ENCODE measurements around the gene VASN. TPM values are rescaled to one million over a fixed set of nuclear protein-coding genes. Genes with fewer than 3 reads are reported as not detected.

Gene VASN
- total and polyA plus RNA-seq, 9 of the 15 experiments (the other 6 are each of a cell fraction or from before 2014, with no cell fraction given) = 0.01 to 2.5 (median 0.41) TPM; not detected in 1

GRCh38 chr16:4358831-4359561, 12.7 kb upstream of the VASN start (continued):
- TF ChIP-seq, protein P1, sequence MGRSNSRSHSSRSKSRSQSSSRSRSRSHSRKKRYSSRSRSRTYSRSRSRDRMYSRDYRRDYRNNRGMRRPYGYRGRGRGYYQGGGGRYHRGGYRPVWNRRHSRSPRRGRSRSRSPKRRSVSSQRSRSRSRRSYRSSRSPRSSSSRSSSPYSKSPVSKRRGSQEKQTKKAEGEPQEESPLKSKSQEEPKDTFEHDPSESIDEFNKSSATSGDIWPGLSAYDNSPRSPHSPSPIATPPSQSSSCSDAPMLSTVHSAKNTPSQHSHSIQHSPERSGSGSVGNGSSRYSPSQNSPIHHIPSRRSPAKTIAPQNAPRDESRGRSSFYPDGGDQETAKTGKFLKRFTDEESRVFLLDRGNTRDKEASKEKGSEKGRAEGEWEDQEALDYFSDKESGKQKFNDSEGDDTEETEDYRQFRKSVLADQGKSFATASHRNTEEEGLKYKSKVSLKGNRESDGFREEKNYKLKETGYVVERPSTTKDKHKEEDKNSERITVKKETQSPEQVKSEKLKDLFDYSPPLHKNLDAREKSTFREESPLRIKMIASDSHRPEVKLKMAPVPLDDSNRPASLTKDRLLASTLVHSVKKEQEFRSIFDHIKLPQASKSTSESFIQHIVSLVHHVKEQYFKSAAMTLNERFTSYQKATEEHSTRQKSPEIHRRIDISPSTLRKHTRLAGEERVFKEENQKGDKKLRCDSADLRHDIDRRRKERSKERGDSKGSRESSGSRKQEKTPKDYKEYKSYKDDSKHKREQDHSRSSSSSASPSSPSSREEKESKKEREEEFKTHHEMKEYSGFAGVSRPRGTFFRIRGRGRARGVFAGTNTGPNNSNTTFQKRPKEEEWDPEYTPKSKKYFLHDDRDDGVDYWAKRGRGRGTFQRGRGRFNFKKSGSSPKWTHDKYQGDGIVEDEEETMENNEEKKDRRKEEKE (IDR thresholded peaks at IDR 0.05; ENCODE audit: borderline replicate concordance in 1 of 2, control insufficient read depth in 1 of 2, low read depth in 2 of 2, low read length in 1 of 2) = no peak
- TF ChIP-seq THAP12 (CRISPR knock-in tag; IDR thresholded peaks at IDR 0.05) (no peak), ZNF143 (CRISPR knock-in tag; IDR thresholded peaks at IDR 0.05) (0 out of 2 replicates have a peak, but pooled peaks have one; percentile 26), ZNF586 (CRISPR knock-in tag; conservative IDR thresholded peaks at IDR 0.05) (no peak), SOX6 (IDR thresholded peaks at IDR 0.05) (no peak), SRSF3 (IDR thresholded peaks at IDR 0.05; ENCODE audit: insufficient read depth, low read length) (no peak), DNMT1 (IDR thresholded peaks at IDR 0.05) (no peak), E2F8 (IDR thresholded peaks at IDR 0.05; ENCODE audit: low read depth, partially characterized antibody) (no peak), ZSCAN29 (IDR thresholded peaks at IDR 0.05) (no peak), ZSCAN32 (CRISPR knock-in tag; IDR thresholded peaks at IDR 0.05) (no peak), MAZ (CRISPR knock-in tag; conservative IDR thresholded peaks at IDR 0.05 in 1 of 2, IDR thresholded peaks at IDR 0.05 in 1 of 2) (peak in 1 of 2 experiments; percentile 84; a peak in 3 of 4 replicates)

Measured in K562 (cell line).